DMS153 treated with DMSO at 0.1 percent for 48 hours (cell line): ENCODE data around the gene LAIR1.
"Not testable (repeated sequence)": the region's sequence is repeated elsewhere in the genome, so short reads cannot be mapped to it uniquely, and the experiment has no call there.

Experiments used
- DNase-seq: peaks from one replicate; lab custom pipeline; 2025; ENCODE audit not compliant: unreplicated experiment; lab: John Stamatoyannopoulos, UW

LAIR1 gene

DNA sequence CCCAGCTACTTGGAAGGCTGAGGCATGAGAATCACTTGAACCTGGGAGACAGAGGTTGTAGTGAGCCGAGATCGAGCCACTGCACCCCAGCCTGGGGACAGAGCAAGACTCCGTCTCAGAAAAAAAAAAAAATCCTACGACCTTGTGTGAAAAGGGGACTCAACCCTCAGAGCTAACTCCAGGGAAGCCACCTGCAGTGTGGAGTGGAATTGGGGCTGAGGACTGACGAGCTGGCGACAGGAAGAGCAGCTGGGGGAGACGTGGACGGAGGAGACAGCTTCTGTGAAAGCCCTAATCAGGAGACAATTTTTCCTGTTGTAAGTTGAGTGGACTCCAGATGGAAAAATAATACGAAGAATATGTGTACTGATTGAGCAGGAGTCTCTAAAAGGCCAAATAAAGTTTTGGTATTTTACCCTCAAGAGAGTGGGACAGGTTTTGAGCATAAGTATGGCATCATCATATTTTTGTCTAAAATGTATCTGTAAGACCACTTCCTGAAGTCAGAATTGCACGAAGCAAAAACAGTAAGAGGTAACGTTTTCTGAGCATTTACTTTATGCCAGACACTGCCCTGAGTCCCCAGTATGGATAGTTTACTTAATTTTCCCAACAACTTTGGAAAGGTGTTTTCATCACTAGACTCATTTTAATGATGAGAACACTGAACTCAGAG lies 12.0 kb upstream of the LAIR1 start:
- DNase-seq = no peak

DNA sequence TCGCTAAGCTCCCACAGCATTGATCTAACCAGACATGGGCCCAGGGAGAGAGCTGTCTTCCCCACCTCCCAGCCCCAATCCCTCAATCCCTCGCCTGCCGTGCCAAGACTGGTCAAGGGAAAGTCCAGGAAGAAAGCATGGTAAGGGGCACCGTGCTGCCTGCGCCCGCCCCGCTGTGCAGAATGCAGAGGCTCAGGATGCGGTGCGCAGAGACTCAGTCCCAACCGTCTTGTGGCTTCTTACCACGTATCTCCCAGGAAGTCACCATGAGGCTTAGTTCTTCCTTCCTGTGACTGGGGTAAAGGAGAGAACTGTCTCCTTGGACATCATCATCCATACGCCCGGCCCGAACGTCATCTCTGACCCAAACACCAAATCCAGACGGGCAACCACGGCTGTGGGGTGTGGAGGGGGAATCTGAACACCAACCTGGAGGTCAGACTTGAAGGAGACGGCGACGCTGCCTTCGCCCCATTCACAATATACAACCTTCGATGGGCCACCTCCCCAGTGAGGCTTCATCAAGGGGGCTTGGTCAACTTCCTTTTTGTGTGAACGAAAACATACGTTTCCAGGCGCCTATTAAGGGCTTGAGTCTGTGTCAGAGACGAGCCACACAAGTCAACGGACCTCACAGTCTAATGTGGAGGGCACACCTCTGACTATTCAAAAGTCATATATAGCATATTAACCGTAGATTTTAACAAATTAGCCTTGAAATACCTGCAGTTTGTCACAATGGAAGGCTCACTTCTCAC lies 10.6 kb upstream of the LAIR1 start:
- DNase-seq = not testable (repeated sequence)

DNA sequence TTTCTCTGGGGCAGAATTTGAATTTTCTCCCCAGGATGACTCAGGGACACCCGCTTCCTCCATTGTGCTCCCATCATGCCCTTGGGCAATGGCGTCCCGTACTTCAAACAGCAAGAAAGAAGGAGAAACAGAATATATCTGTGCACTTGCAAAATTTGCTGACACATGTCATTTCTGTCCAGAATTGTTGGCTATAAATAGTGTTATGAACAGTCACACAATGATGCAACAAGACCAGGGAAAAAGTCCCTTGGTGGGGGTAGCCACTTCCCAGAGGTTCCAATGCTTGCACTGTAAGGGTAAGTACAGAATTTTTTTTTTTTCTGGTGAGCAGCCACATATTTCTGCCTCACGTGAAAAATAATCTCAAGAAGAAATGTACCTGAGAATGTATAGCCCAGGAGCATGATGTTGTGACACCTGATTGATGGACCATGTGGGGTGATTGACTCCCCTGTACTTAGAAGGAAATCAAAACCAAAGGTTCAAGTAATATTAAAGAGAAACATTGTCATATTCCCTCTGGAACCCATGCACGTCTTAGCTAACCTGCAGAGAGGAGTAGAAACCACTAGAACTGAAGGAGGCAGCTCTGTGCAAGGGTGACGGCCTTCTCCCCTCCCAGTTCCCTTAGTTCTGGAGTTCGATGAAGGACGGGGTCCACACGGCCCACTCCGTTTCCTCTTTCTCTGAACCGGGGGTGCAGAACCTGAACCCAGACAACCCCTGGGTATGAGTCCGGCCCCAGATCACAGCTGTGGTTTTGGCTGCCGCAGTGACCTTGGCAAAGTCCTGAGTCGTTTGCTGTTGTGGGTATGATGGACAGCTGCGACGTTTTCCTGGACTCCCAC lies 9.3 kb upstream of the LAIR1 start:
- DNase-seq = no peak

DNA sequence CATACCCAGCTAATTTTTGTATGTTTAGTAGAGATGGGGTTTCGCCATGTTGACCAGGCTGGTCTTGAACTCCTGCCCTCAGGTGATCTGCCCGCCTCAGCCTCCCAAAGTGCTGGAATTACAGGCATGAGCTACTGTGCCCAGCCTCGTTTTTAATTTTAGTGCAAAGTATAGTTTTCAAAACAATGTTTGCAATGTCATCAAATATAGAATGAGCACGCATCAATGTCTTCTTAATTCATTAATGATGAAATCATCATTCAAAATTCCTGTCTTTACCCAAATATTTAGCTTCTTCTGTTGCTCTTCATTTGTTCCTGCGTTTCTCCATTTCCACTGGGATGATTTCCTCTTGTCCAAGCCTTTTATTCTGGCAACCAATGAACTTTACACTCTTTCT lies 6.7 kb upstream of the LAIR1 start:
- not testable (repeated sequence) for DNase-seq

DNA sequence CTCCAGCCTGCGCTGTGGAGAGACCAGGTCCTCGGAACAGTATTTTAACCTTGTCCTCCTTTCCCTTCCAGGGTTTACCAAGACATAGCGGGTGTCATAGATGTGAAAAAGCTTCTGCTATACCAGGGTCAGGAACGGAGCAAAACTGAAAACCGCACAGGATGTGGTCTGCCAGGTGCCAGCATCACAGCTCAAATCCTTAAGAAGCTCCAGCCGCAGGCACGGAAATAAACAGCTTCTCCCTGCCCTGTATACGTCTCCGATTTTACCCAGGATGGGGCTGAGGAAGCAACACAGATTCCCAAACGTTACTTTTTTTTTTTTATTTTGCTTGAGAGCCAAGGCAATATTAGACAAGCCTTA lies 5.7 kb upstream of the LAIR1 start:
- not testable (repeated sequence) for DNase-seq

DNA sequence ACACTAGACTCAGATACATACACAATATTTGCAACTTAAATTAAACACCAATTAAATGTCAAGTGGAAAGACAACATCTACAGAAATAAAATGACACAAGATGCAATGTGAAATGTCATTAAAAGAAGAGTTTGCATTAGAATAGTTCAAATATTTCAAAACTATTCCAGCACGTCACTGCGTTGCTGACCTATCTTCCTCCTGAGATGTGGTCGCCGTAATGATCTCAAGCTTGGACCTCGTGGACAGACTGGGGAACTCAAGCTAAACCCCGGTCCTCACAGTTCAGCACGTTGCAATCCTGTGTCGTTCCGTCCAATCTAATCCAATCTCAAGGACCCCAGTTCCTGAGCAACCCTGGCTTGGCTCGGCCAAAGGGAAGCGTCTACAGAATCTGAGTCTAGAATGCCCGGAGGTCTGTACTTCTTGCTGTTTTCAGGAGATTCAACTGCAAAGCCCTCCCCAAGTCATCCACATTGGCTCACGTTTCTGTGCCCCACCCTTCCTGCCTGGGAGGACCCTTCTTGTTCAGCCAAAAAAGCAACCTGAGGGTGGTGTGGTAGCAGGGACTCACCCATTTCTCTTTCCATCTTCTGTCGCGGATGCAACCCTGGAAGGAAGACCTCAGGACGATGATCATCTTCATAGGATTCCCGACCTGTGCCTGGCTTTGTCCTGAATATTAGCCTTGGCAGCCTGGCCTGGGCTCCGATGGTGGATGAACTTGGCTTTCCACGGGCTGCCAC lies 5.1 kb upstream of the LAIR1 start:
- DNase-seq = not testable (repeated sequence)

DNA sequence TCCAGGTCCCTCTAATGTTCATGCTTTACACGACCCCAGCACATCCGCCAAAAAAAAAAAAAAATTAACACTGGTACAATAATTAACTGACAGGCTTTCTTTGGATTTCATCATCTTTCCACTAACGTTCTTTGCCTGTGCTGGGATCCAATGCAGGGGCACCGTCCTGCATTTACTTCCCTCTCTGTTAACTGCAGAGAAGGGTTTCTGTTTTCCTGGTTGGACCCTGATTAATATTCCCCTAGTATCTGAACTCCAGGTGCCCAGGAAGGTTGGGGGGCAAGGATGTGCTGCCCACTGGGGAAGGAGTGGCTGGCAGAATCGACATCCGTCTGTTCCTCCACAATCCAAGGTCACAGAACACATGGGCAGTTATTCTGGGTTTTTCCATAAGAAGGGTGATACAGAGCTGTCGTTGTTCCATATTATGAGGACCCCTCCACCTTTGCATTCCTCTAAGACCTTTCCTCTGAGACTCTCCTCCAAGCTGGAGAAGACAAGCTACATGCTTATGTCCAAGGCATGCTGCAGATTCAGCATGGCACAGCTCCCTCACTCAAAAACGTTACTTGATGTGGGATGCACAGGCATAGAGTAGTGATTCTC lies 4.5 kb upstream of the LAIR1 start:
- no peak for DNase-seq

DNA sequence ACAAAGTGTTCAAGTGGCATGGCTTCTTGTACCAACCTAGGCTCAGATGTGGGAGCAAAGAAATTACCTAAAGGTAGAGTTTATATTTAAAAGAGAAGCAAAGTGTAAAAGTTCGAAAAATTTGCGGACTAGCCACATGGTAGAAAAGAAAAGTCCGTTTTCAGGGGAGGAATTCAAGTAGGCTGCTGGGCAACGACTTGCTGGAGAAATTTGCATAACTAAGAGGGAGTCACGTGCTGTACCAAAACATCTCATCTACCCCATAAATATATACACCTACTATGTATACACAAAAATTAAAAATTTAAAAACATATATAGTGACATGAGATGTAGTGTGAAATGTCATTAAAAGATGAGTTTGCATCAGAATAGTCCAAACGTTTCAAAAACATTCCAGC lies 2.1 kb upstream of the LAIR1 start:
- DNase-seq = no peak

DNA sequence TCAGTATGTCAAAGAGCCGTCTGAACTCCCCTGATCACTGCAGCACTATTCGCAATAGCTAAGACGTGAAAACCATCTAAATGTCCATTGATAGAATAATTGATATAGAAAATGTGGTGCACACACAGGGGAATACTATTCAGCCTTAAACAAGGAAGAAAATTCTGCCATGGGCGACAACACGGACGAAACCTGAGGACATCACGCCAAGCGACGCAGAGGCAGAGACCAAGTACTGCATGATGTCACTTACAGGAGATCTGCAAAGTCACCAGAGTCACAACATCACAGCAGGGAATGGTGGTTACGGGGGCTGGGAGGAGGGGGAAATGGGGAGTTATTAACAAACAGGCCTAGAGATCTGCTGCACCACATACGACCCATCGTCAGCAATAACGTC lies 1.1 kb upstream of the LAIR1 start:
- DNase-seq = not testable (repeated sequence)

DNA sequence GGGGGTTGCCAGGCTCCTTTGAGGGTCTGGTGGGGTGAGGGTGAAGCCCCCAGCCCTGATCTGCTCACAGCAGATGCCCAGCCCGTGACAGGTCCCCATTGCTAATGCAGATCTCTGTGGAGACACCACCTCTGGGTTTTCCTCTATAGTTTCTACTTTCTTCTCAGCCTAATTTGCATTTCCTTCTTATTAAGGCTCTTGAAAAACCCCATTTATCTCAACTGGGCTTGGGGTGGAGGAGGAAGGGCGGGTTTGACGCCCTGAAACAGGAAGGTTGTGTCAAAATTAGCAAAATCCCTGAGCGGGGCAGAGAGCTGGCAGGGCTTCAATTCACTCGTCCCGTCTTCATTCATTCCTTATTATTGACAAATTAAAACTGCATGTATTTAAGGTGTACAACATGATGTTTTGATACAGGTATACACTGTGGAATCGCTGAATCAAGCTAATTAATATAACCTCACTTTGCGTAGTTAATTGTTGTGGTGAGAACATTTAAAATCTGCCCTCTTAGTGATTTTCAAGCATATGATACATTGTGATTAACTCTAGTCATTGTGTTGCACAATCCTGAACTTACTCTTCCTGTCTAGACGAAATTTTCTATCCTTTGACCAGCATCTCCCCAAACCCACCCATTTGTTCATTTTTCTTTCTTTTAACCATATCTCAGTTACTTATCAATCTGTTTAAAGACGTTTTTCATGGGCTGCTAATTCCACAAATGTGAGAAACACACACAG lies 2.9 kb downstream of the LAIR1 start:
- DNase-seq = not testable (repeated sequence)

DNA sequence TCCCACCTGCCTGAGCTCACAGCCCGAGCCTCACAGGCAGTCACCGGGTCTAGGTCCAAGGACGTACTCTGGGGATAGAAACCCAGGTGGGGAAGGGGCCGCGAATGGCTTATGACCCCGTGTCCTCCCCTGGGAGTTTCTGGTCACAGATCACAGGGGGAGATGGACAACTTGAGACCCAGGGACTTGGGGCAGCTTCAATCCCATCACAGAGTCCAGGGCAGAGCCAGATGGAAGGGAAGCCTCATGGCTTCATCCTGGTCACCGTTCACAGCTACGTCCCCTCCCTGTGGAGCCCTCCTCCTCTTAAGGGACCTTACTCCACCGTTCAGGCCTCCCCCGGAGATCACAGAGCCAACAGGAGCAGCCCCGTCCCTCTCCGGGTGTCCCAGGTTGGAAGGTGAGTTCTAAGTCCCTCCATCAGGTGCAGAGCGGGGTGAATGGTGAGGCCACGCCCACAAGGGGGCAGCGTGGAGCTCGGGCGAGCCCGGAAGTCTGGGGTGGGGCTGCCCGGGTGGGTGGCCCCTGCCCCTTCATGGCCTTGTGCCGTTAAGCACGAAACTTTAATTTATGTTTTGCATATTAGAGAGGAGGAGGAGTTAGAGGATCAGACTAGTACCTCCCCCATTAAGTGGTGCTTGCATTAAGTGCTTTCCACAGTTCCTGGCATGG lies 5.4 kb downstream of the LAIR1 start:
- not testable (repeated sequence) for DNase-seq

DNA sequence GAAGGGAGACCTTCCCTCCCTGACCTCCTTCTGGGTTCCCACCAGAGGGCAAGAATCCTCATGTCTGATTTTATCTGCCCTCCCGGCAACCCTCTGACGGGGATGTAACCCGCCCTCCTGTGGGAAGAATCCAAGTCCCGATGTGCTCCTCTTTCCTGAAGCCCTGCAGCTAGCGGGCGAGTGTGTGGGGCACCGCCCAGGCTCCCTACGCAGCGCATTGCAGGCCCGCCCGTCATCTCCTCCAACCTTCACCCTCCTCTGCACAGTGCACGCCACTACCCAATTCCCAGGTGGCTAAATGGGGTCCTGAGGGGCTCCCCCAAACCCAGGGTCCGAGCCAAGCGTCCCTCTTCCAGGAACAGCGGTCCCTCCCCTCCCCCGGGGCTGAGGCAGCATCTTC lies 7.3 kb downstream of the LAIR1 start:
- no peak for DNase-seq

DNA sequence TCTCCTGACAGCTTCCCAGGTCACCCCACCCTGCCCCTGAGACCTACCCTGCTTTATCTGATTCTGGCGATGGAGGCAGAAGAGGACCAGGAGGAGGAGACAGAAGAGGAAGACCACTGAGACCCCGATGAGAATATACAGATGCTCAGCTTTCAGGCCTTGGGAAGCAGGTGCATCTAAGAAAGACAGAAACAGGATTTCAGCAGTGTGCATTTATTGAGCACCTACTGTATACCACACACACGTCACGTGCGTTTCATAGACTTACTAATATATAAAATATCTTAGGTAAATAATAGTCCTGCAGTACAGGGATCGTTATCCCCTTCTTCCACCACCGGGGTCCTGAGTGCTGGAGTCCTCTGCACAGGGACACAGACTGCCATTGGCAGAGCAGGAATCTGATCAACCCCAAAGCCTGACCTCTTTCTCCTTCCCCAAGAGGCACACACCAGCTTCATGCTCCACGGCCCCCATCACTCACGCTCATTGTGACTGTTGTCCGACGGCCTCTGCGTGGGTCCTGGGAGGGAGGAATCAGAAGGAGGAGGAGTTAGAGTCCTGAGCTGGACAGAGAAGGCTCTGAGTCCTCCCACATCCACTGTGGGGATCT lies 8.2 kb downstream of the LAIR1 start:
- no peak for DNase-seq

DNA sequence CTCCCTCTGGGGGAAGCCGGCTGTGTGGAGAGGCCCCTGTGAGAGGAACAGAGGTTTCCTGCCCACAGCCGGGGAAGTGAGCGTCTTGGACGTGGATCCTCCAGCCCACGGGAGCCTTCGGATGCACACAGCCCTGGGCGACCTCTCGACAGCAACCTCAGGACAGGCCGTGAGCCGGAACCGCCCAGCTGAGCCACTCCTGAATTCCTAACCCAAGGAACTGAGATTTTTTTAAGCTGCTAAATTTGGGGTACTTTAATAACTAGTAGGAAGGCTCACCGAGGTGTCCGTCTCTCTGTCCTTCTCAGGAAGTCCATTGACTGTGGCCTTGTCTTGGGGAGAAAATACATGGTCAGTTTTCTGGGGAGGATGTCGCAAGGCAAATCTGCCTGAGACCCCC lies 9.1 kb downstream of the LAIR1 start:
- no peak for DNase-seq

DNA sequence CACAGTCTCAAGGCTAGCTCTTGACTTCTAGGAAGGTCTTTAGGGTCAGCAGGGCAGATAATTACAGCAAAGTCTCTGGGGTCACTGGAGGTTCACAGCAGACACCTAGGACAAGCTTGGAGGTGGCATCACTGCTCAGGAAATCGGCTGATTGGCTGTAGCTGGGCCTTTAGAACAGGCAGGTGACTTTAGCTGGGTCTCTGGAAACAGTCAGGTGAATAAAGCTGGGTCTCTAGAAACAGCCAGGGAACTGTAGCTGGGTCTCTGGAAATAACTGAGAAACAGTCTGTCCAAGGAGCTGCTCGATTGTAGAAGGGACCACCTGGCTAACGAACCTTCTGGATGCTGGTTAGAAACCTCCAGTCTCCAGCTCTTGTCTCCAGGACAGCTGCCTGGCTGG lies 10.0 kb downstream of the LAIR1 start:
- DNase-seq = no peak

DNA sequence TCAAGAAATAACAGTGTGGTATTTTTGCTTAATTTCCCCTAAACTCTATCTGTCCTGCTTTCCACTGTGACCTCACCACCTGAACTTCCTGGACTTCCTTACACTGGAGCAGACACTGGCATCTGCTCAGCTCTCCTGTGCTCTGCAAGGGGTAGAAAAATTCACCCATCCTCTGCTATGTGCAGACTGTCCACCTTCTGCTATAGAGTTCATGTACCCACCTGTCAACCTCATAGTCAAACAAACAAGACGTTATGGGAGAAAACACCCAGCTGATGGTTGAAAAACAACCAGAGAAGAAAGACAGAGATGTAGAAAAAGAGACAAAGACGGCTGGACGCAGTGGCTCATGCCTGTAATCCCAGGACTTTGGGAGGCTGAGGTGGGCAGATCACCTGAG lies 12.2 kb downstream of the LAIR1 start:
- no peak for DNase-seq

DNA sequence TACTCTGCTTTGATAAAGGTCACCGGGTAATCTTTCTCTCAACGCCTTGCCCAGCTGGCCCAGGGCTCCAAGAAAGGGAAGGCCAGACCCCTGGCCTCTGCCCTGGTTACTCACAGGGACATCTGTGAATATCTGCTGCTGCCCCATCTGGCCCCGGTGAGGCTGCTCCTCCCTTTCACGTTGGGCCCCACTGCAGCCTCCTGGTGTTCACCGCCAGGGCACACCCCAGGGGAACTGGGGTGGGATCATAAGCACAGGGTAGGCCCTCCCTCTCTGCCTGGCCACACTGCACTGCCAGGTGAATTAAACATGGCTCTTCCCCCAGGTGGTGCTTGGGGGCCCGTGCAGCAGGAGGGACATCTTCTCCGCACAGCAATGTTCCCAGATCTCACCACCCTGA lies 12.7 kb downstream of the LAIR1 start:
- DNase-seq = no peak

DNA sequence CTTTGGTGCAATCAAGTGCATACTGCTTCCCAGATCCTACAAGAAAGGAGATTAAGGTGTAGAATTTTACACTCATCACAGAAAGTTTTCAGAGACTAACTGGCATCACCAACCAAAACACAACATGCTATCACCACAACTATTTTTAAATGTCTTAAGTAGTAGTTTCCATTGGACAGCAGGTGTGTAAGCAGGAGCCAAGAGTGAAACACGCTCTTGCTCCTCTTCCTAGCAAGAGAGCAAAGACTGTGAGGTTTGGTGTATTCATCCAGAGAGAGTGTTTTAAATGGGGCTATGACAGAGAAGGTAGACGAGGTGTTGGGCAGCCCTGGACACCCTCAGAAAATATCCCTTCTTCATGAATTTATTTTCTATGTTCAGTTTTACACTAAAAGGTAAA lies 13.3 kb downstream of the LAIR1 start:
- DNase-seq = no peak

DNA sequence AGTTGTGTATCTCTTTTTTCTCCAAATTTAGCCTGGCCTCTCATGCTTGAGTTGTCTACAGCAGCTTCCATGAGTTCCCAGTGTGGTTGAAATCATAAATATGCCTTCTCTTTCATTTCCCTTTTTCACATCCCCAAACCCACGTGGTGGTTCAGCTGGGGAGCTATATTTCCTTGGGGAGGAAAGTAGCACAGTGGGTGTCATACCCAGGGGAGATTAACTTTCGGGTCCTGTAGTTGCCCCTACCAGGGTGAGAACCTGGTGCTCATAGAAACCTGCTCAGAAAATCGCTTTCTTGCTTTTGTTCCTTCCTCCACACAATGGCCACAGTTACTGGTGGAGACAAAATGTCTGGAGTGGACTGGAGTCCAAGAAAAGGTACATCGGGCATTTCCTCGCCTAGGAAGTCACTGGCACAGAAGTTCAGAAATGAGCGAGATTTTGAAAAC lies 18.8 kb downstream of the LAIR1 start:
- no peak for DNase-seq
